NCI-H2171 treated with DMSO at 0.1 percent for 48 hours (cell line): ENCODE data around the gene ABLIM3.
"Not testable (repeated sequence)": the region's sequence is repeated elsewhere in the genome, so short reads cannot be mapped to it uniquely, and the experiment has no call there.

Experiments
- DNase-seq: peaks from one replicate; lab custom pipeline; 2025; lab: John Stamatoyannopoulos, UW

The ABLIM3 gene

DNA sequence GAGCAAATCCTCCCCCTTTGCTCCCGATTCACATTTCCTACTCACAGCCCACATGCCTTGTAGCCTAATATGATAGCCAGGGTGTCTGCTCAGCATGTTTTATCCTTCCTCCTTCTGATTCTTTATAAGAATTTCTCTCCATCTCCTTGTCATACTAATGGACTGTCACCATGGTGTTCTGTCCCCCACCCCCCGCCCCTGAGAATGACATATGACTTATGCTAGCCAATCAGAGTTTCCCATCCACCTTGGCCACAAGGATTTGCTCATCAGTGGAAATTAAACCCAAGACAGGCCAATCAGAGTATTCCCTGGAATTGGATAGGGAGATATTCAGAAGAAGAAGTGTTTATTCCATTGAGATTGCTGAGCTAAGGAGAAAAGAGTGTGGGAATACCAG, 16.0 kb downstream of the ABLIM3 start:
- DNase-seq = no peak

DNA sequence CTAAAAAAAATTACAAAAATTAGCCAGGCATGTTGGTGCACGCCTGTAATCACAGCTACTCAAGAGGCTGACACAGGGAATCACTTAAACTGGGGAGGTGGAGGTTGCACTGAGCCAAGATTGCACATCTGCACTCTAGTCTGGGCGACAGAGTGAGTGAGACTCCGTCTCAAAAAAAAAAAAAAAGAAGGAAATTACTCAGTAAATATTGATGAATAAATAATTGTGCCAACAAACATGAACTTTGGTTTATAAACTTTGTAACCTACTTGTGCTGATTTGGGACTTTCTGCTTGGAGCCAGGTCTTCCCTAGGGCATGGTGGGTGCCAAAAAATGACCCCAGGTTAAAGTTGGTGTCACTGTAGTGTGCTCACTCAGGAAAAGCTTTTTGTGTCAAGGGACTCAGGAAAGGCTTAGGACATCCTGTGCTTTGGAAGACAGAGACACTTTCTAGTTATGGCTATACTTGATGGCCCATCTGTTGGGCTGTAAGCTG, 19.0 kb downstream of the ABLIM3 start:
- DNase-seq = peak; percentile 33

DNA sequence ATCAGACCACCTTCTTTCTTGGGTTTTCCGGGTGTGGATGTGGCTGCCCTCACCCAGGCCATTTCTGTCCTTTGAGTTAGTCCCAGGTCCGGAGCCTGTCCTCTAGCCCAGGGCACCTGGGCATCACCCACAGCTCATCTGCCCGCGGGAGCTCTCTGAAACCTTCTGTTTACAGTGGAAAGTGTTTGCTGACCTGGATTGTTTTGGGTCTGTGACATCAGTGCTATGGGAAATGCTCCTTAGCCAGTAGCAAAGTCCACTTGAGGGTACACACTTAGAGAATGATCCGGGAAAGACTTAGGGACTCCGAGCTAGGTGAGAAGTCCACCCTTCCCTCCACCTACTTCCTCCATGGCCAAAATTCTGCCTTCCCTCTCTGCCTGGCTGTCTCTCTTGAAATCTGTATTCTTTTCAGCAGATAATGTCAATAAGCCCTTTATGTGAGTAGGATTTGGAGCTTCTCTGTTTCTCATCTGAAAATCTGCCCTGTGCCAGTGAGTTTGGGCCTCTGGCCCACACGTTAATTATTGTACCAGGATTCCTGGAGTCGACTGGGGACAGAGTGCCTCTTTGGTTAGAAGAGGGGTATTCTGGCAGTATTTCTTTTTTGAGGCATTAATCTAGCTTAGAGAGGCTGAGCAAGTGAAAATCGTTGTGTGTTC, 19.9 kb downstream of the ABLIM3 start:
- DNase-seq = no peak

DNA sequence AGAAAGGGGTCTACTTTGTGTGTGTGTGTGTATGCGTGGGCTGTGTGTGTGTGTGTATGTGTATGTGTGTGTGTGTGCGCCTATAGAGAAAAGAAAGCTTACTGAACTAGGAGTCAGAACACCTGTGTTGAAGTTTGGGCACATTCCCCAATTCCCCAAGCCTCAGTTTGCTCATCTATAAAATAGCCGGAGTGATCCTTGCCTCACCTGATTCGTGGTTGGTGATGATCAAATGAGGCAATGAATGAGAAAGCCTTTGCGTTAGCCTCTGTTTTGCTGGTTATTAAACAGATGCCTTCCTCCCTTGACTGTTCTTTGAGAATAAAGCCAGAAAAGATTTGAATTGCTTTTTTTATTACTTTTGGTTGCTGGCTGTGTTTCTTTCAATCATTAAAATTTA, 20.6 kb downstream of the ABLIM3 start:
- no peak for DNase-seq

DNA sequence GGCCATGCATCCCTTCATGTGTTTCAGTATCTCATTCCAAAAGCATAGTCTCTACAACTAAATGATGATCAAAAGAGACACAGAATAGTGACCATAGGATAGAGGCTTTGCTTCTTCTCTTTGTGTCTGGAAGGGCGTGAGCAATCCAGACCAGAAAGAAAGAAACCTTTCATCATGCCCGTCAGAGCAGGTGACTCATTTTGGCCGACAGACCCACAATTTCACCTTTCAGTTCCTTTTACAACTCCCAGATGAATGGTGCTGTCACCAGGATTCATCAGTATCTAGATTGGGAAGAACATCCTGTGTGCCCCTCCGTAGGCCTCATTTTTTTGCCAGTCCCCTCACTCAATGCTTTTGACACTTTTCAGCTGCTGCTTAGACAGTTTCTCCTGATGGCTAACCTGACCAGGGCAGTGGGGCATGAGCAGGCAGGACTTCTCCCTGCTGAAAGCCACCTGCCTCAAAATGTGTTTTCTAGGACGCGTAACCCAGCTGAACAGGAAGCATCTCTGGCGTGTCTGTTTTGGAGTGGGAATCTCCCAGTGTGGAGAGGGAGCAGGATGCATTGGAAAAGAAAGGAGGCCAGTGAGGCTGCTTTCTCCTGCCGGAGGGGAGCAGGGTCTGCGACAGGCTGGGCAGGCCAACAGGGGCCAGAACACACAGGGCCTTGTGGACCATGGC, 21.2 kb downstream of the ABLIM3 start:
- no peak for DNase-seq

DNA sequence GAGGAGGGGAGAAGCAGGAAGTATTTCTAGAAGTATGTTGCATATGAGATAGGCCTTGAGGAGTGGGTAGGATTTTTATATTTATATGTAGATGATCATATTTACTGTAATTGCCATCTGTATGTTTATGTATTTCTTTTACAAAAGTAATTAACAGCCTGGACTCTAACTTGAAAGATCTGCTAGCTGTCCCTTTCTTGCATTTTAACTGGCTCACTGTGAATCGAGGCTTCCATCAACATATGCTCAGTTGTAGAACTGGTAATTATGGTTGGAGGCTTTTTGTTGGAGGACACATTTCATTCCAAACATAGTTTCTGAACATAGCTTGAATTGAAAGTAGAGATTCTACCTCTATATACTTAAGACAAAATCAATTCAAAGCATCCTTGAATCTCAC, 23.4 kb downstream of the ABLIM3 start:
- no peak for DNase-seq

DNA sequence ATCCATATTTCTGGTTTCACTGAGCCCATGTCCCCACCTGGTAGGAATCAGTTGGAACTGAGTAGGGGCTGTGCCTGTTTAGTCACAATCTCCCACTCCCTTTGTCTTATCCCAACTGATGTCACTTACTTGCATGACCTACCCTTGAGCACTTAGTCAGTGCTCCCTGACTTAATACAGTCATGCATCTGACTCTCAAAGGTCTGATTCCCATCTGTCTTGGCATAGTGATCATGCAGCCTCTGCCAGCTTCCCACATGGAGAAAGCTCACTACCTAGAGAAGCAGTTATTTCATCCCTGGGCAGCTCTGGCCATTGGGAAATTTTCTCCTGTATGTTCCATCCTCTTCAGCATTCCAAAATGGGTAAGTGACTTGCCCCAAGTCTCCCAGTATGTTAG, 24.8 kb downstream of the ABLIM3 start:
- DNase-seq = no peak

DNA sequence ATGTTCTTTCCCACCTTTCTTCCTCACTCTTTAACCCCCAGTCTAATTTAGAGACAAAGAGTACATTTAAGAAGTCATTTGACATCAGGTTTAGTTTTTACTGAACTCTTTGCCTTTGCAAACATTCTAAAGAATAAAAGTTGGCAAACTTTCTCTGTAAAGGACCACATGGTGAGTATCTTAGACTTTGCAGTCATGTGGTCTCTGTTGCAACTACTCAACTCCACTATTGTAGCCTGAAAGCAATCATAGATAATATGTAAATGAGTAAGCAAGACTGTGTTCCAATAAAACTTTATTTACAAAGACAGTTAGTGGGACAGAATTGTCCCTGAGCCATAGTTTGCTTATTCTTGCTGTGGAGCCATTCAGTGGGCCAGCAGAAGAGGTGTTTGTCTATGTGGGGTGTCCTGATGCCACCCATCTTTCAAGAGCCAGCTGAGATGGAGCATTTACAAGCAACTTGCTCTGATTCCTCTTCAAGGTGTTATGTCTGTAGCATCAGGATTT, 25.4 kb downstream of the ABLIM3 start:
- no peak for DNase-seq

DNA sequence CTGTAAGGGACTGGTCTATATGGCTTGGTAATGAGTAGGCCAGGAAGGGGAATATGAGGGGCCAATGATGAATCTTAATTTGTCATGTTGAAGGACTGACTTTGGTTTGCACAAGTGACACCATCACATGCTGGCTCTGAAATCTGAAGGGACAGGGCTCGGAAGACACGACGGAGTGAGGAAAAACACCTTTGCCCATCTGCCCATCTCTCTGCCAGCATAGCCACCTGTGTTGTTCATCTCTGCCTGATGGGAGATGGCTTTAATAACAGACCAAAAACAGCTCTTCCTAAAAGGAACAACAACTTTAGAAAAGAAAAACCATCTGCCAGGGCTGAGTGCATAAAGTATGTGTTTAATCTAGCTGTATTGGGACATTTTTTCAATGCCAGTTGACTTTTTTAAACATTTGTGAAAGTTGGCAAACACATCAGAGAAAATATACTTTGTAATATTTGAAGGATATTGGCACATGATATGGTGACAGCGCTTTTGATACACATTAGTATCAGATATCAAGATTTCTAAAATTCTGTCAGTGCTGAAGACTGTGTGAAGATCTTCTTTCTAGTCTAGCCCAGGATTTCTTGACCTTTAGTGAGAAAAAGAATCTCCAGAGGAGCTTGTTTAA, 27.1 kb downstream of the ABLIM3 start:
- DNase-seq = peak; percentile 28

DNA sequence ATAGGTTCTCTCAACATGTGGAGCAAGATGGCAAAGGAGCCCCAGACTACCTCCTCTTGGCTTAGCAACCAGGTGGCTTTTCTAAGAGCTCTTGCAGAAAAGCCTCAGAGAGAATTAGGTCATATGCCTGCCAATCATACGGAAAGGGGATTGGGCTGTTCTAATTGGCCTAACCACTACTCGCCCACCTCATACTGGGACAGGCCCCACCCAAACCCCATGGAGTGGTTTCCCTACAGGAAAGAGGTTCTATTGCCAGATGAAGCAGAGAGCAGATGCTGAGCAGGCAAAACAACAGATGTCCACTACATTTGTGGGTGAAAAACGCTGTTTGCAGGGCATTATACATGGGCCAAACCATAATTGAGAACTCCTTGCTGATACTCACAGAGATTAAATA, 29.0 kb downstream of the ABLIM3 start:
- DNase-seq = peak; percentile 95

DNA sequence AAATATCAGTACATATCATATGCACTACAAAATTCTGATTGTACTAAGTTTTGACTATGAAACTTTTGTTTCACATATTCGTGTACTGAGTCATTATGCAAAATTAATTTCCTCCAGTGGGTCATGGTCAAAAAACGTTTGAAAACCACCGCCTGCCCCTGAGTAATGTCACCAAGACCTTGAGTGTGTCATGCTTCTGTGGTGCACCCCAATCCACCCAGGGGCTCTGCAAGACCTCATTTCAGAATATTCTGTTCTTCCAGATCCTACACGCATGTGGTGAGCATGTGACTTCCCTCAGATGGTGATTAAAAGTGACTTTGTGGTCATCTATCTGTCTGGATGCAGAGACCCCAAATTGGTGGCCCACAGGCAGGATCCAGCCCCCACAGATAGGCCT, 31.0 kb downstream of the ABLIM3 start:
- no peak for DNase-seq

DNA sequence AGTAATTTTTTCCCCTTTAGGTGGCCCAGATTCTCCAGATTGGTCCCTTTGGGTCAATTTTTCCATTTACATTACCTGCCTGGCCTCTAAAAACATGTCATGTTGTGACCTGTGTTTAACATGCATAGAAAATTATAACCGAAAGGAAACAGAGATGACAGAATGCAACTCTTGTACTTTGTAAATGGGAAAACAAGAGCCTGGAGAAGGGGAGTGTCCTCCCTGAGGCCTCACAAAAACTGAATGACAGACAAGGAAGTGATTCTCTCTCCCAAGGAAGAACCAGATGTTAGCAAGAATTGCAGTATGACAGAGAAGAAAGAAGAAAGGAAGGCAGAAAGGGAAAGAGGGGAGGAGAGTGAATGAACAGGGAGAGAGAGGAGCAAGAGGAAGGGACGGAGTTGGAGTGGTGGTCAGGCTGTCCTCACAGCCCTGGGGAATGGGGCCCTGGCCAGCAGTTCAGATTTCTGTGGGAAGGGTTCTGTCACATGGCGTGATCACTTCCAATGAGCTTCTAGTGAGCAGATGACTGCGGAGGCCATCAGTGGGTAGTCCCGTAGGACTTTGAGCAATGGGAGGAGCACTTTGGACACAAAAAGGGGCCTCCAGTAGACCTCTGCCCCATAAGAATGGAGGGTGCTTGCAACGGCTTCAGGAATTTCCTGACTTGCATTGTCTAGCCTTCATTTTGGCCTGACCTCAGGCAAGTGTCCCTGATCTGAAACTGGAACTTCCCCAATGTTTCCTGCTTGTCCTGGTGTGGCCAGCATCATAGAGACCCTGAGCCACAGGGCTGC, 31.6 kb downstream of the ABLIM3 start:
- DNase-seq = no peak

DNA sequence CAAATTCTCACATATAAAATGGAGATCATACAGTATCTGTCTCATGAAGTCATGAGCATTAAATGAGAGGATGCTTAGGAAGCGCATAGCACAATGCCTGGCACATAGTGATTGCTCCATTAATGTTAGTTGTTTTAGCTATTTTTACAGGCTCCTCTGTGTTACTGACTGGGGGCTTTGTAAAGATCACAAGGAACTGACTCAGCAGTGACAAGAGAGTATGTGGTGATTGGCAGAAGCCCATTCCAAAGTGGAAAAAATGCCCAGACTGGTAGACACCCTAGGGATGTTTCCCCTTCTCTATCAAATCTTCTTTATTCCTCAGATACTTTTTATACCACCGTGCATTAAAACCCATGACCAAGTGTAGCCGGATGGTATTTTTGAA, 33.5 kb downstream of the ABLIM3 start:
- DNase-seq = no peak

DNA sequence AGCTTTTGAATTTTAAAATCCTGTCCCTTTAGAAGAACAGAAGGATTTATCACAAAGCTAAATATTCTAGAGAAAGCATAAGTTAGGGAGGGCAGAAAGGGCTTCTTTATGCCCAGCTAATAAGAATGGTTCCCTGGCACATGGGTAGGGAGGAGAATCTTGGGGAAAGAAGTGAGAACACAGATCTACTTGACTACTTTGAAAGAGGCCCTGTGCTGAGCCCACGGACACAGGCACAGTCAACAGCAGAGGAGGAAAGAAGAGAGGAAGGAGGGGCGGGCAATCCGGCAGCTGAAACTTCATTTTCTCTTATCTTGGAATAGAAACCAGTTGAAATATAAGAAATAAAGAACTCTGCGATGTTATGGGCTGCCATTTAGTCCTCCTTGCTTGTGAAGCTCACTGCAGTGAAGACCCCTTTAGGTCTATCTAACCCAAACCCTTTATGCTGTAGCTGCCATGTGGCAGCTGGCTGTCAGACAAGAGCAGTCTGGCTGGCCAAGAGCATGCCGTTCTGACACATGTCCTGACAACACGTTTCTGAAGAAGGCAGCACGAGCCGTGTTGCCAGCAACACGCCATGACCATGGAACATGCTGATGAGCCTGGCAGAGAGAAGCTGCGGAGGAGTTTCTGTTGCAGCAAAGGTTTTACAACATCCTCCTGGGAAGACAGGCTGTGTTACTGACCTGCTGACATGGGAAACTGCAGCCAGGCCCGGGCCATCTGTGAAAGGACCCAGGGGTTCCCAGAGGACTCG, 34.2 kb downstream of the ABLIM3 start:
- DNase-seq = peak; percentile 50

DNA sequence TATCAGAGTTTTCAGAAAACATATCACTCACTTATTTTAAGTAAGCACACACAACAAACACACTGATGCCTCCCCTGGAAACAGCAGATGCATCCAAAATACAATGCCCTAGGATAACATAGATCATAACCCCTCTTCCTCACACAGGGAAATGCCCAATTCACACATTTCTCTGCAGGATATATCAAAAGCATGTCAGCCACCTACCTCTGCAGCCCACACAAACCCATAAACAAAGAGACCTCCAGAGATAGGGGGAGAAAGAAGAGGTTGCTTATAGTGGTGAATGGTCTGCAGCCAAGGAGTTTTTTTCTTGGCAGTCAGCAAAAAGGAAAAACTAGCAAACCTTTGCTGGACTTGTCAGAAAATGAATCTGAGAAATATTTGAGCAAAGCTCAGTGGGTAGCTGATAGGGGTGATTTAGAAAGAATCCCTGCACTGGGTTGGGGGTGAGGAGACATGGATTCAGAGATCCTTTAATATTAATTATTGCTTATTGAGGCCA, 36.1 kb downstream of the ABLIM3 start:
- DNase-seq = no peak

DNA sequence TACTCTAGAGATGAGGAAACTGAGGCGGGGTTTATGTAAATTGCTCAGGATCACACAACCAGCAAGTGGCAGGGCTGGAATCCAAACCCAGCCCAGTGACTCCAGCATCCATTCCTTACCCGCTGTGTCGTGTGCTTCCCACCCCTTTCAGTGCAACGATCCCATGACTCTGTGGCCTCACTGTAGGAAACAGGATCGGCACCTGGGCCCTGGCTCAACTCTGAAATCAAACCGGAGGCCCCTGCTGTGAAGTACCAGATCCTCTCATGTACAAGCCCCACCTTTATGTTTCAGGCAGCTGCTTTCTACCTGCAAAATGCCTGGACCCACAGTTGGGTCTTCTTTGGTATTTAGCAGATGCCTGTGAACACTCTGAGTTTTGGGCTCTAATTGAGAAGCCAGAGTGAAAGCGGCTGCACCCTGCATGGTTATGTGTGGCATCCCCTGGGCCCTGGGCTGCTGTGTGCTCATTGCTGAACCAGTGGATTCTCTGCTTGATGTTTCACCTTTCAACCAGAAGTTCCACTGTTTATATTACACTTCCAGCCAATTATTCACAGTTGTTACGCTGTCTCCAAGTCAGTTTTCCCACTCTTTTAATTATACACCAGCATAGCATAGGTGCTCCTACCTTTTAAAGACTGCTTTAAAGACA, 36.7 kb downstream of the ABLIM3 start:
- peak; percentile 72 for DNase-seq

DNA sequence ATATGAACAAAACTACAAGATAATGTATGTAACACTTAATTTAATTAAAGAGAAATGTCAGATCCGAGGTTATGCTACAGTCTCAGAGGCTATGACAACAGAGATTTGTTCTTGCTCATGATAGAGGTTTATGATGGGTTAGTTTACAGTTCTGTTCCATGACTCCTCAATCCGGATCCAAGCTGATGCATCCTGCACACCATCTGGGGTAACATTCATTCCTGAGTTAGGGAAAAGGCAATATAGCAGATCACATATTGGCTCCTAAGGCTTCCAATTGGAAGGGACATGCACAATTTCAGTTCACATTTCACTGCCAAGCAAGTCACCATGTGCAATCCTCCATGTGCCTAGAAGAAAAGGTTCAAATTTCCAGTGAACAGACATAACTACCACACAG, 40.4 kb downstream of the ABLIM3 start:
- no peak for DNase-seq

DNA sequence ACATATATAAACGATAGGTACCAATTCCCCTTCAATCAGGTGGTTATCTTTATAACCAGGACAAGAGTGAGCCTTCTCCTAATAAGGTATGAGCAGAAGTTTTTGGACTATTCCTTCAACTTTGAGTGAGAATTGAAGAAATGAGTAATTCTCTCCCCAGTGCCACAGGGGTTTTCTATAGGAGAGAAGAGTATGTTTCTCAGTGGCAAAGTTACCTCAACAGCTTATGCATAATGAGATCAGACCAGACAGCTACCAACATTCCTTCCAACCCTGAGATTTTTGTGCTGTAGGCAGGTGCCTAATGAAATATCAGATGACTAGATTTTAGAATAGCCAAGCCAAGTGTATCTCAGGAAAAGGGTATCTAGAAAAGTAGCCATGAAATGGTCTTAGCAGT, 40.9 kb downstream of the ABLIM3 start:
- no peak for DNase-seq

DNA sequence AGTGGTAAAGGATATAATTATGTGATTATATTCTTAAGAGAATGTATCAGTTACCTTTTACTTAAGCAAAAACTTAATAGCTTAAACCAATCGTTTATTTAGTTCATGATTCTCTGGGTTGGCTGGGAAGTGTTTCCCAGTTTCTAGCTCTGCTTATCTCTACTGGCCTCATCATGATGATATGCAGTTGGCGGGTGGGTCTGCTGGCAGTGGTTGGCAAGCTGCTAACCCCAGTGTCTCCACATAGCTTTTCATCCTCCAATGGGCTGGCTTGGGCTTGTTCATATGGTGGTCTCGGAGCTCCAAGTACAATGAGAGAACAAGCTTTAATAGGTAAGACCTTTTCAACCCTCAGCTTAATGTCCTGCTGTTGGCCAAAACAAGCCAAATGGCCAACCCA, 43.8 kb downstream of the ABLIM3 start:
- no peak for DNase-seq

DNA sequence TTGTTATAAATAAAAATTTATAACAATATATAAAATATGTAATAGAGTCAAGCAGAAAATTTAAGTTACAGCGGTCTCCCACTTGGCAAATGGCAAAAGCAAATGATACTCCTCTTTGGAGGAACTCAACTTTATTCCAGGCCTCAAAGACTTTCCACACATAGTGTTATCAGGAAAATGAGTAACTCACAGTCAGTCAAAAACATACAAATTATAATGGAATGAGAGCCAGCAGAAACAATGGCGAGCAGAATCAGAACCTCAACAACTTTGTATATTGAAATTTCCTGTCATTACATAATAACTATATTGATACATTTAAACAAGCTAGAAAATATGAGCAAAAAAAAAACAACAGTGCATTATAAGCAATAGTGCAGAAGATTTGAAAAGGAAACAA, 45.2 kb downstream of the ABLIM3 start:
- DNase-seq = no peak

DNA sequence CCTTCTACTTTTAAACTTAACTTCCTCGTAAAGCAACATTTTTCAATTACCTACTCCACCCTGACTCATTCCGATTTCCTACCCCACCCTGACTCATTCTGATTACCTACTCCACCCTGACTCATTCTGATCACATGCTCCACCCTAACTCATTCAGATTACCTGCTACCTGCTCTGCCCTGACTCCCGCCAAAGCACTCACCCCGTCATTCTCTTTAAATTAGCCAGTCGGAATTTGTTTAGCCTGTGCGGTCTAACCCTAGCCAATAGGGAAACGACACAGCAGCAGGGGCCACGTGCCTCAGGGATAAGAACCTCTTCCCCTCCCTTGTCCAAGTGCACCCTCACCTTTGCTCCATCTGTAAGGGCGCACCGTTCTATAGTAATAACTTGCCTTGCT, 46.3 kb downstream of the ABLIM3 start:
- DNase-seq = not testable (repeated sequence)
